ENCODE measurements around the gene TMEM61.

DNA sequence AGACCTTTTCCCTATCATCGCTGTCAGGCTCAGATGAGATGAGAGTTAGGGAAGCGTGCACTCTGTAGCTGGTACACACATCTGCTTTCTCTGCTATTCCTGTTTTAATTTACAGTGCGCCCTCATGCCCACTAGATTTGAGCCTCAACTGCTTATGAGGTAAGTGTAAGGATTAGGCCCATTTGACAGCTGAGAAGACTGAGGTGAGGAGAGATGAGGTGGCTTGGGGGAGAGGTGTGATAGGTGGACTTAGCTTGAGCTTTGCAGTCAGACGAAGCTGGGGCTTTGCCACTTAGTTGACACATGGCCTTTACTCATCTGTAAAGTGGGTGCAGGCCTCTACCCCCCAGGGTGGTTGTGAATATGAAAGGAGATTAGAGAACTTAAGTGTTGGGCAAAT is 8.5 kb downstream of the TMEM61 start:
- TF ChIP-seq USF1 (IDR thresholded peaks at IDR 0.05; ENCODE audit: borderline replicate concordance, low read depth), result no peak
- TF ChIP-seq CTCF (IDR thresholded peaks at IDR 0.05), result no peak
- TF ChIP-seq POLR2AphosphoS5 (IDR thresholded peaks at IDR 0.05; ENCODE audit: low read depth, low read length), result no peak
- TF ChIP-seq, protein P1, sequence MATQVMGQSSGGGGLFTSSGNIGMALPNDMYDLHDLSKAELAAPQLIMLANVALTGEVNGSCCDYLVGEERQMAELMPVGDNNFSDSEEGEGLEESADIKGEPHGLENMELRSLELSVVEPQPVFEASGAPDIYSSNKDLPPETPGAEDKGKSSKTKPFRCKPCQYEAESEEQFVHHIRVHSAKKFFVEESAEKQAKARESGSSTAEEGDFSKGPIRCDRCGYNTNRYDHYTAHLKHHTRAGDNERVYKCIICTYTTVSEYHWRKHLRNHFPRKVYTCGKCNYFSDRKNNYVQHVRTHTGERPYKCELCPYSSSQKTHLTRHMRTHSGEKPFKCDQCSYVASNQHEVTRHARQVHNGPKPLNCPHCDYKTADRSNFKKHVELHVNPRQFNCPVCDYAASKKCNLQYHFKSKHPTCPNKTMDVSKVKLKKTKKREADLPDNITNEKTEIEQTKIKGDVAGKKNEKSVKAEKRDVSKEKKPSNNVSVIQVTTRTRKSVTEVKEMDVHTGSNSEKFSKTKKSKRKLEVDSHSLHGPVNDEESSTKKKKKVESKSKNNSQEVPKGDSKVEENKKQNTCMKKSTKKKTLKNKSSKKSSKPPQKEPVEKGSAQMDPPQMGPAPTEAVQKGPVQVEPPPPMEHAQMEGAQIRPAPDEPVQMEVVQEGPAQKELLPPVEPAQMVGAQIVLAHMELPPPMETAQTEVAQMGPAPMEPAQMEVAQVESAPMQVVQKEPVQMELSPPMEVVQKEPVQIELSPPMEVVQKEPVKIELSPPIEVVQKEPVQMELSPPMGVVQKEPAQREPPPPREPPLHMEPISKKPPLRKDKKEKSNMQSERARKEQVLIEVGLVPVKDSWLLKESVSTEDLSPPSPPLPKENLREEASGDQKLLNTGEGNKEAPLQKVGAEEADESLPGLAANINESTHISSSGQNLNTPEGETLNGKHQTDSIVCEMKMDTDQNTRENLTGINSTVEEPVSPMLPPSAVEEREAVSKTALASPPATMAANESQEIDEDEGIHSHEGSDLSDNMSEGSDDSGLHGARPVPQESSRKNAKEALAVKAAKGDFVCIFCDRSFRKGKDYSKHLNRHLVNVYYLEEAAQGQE (IDR thresholded peaks at IDR 0.05; ENCODE audit: low read depth, low read length), result no peak
- TF ChIP-seq, protein P2, sequence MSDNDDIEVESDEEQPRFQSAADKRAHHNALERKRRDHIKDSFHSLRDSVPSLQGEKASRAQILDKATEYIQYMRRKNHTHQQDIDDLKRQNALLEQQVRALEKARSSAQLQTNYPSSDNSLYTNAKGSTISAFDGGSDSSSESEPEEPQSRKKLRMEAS (IDR thresholded peaks at IDR 0.05; ENCODE audit: low read depth), result no peak
- no peak for TF ChIP-seq TEAD4 (IDR thresholded peaks at IDR 0.05; ENCODE audit: borderline replicate concordance, insufficient read depth)

All from SK-N-SH (cell line).